Measurements from ENCODE around the gene SEPTIN3. TPM values are rescaled to one million over a fixed set of nuclear protein-coding genes. Genes with fewer than 3 reads are reported as not detected.

SEPTIN3 gene
- total and polyA plus RNA-seq, 9 of the 15 experiments (the other 6 are each of a cell fraction or from before 2014, with no cell fraction given): 0.06 TPM; not detected in 8

DNA sequence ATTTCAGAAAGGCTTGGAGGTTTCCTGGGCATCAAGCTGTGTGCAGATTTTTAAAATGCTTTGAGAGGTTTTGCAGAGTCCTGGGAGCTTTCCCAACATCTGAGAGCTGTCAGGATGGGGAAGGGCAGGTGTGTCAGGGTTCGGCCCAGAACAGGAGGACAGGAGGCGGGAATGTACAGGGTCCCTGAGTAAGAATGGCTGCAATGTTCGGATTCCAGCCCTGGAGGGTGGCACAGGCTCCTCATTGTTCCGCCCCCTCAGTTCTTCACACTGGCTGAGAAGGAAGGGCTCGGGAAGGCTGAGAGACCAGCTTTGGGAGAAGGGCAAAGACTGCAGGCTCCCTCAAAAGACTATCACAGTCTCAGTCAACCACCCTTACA is 5.1 kb upstream of the SEPTIN3 start:
- no peak for DNase-seq (ENCODE audit: extremely low read depth in 1 of 4, low spot score in 3 of 4)
- no peak overlapping the region for H3K4me3 ChIP-seq
- no peaks in the 10 kb centered on the region for H4K20me1 ChIP-seq (replicated peaks; ENCODE audit: control insufficient read depth, insufficient read depth, low read length)
- intact Hi-C loops (cut with micrococcal nuclease) (loop anchor here (10.0 kb wide), 2 partner anchors 111 to 151 kb away; partner anchors contain the start of genes NAGA, PHETA2 and SMDT1), in situ Hi-C loops (cut with MboI) (loop anchor here (25.0 kb wide), 1 partner anchor 473 kb away; the partner anchor contains the start of gene NFAM1)
- H2AFZ ChIP-seq (ENCODE audit: low read depth, low read length): no peak overlapping the region
- peaks cover 15 to 19% of the 10 kb centered on the region in 2 experiments for H3K4me1 ChIP-seq (replicated peaks in 1 of 2; ENCODE audit: control insufficient read depth in 2 of 2, insufficient read depth in 2 of 2, low read length in 2 of 2)
- no peak overlapping the region for H3K4me2 ChIP-seq (ENCODE audit: insufficient read depth, low read length)
- no peaks in the 10 kb centered on the region for H3K27me3 ChIP-seq (ENCODE audit: control insufficient read depth in 2 of 2, insufficient read depth in 2 of 2, low read length in 2 of 2)
- TF ChIP-seq MEF2A (IDR thresholded peaks at IDR 0.05; ENCODE audit: control insufficient read depth, low read depth, low read length) (no peak), ZNF253 (CRISPR knock-in tag; conservative IDR thresholded peaks at IDR 0.05) (no peak), SMC3 (conservative IDR thresholded peaks at IDR 0.05; ENCODE audit: insufficient read depth, low read depth, low read length) (no peak), YBX1 (IDR thresholded peaks at IDR 0.05) (no peak), DEAF1 (CRISPR knock-in tag; IDR thresholded peaks at IDR 0.05) (no peak), NFYB (IDR thresholded peaks at IDR 0.05; ENCODE audit: extremely low read depth, insufficient read length) (no peak), KDM4B (IDR thresholded peaks at IDR 0.05; ENCODE audit: borderline replicate concordance in 2 of 2, low read depth in 1 of 2) (no peak), RBFOX2 (IDR thresholded peaks at IDR 0.05; ENCODE audit: low read depth, low read length) (no peak), GATA2 (CRISPR knock-in tag; IDR thresholded peaks at IDR 0.05) (no peak), TRIM24 (IDR thresholded peaks at IDR 0.05) (no peak), FOSL1 (tag; conservative IDR thresholded peaks at IDR 0.05) (no peak), SETDB1 (IDR thresholded peaks at IDR 0.05; ENCODE audit: low read length) (no peak)
- TF ChIP-seq, protein P1, sequence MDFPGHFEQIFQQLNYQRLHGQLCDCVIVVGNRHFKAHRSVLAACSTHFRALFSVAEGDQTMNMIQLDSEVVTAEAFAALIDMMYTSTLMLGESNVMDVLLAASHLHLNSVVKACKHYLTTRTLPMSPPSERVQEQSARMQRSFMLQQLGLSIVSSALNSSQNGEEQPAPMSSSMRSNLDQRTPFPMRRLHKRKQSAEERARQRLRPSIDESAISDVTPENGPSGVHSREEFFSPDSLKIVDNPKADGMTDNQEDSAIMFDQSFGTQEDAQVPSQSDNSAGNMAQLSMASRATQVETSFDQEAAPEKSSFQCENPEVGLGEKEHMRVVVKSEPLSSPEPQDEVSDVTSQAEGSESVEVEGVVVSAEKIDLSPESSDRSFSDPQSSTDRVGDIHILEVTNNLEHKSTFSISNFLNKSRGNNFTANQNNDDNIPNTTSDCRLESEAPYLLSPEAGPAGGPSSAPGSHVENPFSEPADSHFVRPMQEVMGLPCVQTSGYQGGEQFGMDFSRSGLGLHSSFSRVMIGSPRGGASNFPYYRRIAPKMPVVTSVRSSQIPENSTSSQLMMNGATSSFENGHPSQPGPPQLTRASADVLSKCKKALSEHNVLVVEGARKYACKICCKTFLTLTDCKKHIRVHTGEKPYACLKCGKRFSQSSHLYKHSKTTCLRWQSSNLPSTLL (IDR thresholded peaks at IDR 0.05): no peak
- TF ChIP-seq, protein P2, sequence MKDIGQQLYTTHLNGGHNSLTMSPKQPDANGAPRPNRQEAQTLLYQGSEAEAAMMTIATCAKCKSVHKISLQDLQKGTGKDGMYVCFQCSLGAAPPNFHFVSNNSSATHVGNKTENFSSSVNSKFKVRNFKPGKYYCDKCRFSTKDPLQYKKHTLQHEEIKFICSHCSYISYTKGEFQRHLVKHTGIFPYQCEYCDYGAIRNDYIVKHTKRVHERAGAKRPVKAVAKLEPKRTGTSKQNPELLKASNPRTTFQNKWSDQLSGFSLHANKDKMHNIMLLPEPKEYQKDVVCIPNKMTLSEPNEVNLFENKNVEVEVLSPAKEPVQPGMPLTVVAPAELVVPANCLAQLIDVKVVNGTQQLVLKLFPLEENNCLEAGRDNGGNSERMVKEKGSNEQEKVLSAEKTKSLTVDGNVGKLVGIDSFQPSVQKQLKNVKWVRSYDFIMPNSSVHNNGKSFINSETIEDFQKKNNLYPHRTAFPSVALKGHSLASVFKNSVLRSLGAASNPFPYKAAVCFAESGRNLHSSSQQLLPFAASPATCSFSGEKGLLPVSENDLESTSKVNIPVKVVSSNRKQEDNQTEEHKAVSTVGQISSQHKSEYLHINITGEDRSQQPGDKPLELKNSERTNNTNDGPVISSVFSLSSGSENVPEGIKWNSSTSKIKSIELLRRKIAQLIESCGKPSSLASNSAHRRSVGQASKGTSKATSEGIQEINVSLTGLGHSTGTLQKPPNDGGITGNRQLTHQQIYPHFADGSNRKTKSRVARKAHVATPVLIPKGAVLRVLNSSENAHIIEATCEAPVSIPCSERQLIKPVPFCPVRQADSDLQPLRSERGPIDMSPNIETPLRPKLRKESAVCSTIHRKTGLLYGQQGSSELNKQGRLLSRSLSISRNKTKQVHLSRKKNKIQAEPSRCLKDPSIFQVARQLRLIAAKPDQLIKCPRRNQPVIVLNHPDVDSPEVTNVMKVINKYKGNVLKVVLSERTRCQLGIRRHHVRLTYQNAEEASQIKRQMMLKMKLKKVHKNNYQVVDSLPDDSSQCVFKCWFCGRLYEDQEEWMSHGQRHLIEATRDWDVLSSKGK (CRISPR knock-in tag; IDR thresholded peaks at IDR 0.05): no peak
- no peak overlapping the region for H3K27ac ChIP-seq (ENCODE audit: extremely low read depth, low read depth, low read length)
- H3K36me3 ChIP-seq (ENCODE audit: control insufficient read depth, insufficient read depth, low read length): no peaks in the 10 kb centered on the region
- no peaks in the 10 kb centered on the region for H3K79me2 ChIP-seq (ENCODE audit: control insufficient read depth, insufficient read depth, low read length)
- no peaks in the 10 kb centered on the region for H3K9me1 ChIP-seq (ENCODE audit: control insufficient read depth, insufficient read depth, low read length)
- no TSS peak for BruUV-seq (replicated peaks)
- WGBS (ENCODE audit: insufficient coverage, low coverage, missing lambda C conversion rate): 7% methylated on average over 3 of the region's 5 CpGs
- no peak overlapping the region for H3K9ac ChIP-seq (ENCODE audit: insufficient read depth in 1 of 2, low read depth in 2 of 2, low read length in 2 of 2)
- no peak for FAIRE-seq
- ATAC-seq: no peak
- no peaks in the 10 kb centered on the region for H3K9me3 ChIP-seq (replicated peaks; ENCODE audit: control insufficient read depth, insufficient read depth, low read depth, low read length)
- ChIA-PET POLR2A (interaction anchor here (0.8 kb wide), 2 partner anchors 39 to 176 kb away, joined by 3 read pairs; no protein-coding TSS in a partner anchor), CTCF (ENCODE audit: low intra/inter-chr PET ratio) (no interaction called here)
